Measurements from ENCODE around the gene SYTL2. TPM values are rescaled to one million over a fixed set of nuclear protein-coding genes. Genes with fewer than 3 reads are reported as not detected.

Gene SYTL2
- total RNA-seq, 1 experiment from 2014 or later: 57.1 TPM

DNA sequence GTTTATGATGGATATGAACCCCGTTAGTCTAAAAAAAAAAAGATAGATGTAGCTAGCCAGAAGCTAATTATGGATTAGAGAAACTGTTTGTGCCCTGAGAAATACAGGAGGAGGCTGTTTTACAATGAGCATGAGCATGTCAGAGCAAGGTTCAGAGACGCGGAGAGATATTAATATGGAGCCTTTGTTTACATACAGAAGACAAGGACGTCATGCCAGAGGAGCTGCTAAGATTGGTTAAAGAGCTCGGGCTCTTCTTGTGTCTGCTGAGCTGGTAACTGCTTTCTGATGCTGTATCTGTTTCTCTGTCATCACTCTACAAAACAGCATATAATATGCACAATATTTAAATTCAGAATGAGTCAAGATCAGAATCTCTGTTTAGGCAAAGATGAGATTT is 100.0 kb downstream of the SYTL2 start:
- POLR2A ChIA-PET (ENCODE audit: unreplicated experiment): no interaction called here
- no peaks in the 10 kb centered on the region for H3K9me2 ChIP-seq (replicated peaks; ENCODE audit: low read length)
- H3K27ac ChIP-seq (ENCODE audit: low read length): no peak overlapping the region
- intact Hi-C loops (cut with micrococcal nuclease): no loop called here
- no peaks in the 10 kb centered on the region for H3K27me3 ChIP-seq (ENCODE audit: low read length)
- TF ChIP-seq, protein P1, sequence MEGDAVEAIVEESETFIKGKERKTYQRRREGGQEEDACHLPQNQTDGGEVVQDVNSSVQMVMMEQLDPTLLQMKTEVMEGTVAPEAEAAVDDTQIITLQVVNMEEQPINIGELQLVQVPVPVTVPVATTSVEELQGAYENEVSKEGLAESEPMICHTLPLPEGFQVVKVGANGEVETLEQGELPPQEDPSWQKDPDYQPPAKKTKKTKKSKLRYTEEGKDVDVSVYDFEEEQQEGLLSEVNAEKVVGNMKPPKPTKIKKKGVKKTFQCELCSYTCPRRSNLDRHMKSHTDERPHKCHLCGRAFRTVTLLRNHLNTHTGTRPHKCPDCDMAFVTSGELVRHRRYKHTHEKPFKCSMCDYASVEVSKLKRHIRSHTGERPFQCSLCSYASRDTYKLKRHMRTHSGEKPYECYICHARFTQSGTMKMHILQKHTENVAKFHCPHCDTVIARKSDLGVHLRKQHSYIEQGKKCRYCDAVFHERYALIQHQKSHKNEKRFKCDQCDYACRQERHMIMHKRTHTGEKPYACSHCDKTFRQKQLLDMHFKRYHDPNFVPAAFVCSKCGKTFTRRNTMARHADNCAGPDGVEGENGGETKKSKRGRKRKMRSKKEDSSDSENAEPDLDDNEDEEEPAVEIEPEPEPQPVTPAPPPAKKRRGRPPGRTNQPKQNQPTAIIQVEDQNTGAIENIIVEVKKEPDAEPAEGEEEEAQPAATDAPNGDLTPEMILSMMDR (conservative IDR thresholded peaks at IDR 0.05; ENCODE audit: low read depth, low read length): no peak
- TF ChIP-seq EZH2phosphoT487 (IDR thresholded peaks at IDR 0.05; ENCODE audit: borderline replicate concordance, low read length) (no peak), EZH2 (IDR thresholded peaks at IDR 0.05; ENCODE audit: low read length, unreplicated experiment) (no peak)
- 0 out of 2 replicates have a peak, but pooled peaks cover 5% of the 10 kb centered on the region for H3K36me3 ChIP-seq (ENCODE audit: low read depth, low read length)
- DNase-seq (no peak), ATAC-seq (no peak)
- no TSS peak for BruUV-seq (replicated peaks)
- H4K20me1 ChIP-seq (ENCODE audit: low read length): no peaks in the 10 kb centered on the region
- CTCF ChIA-PET: no interaction called here
- H3K4me2 ChIP-seq (ENCODE audit: low read length): no peak overlapping the region
- no peaks in the 10 kb centered on the region for H3K4me1 ChIP-seq (ENCODE audit: insufficient read depth, low read length)
- H3K4me3 ChIP-seq (ENCODE audit: low read length): no peak overlapping the region
- no peak overlapping the region for H3K9ac ChIP-seq (ENCODE audit: low read length)
- no peak overlapping the region for H2AFZ ChIP-seq (ENCODE audit: low read length)
- no peaks in the 10 kb centered on the region for H3F3A ChIP-seq (ENCODE audit: low read length, unreplicated experiment)
- no peaks in the 10 kb centered on the region for H3K9me3 ChIP-seq (ENCODE audit: low read length)
- H3K79me2 ChIP-seq (ENCODE audit: low read length): no peaks in the 10 kb centered on the region

GRCh38 chr11:85709941-85710702 is 100.8 kb downstream of the SYTL2 start:
- Histone ChIP-seq H3K79me2 (ENCODE audit: low read length) (no peaks in the 10 kb centered on the region), H2AFZ (ENCODE audit: low read length) (no peak overlapping the region), H3K27me3 (ENCODE audit: low read length) (no peaks in the 10 kb centered on the region), H3K9me2 (replicated peaks; ENCODE audit: low read length) (no peaks in the 10 kb centered on the region), H3K4me2 (ENCODE audit: low read length) (no peak overlapping the region), H3K9me3 (ENCODE audit: low read length) (no peaks in the 10 kb centered on the region), H3K4me1 (ENCODE audit: insufficient read depth, low read length) (no peaks in the 10 kb centered on the region; the same call in 1 of the 2 replicates), H3K4me3 (ENCODE audit: low read length) (no peak overlapping the region), H3K27ac (ENCODE audit: low read length) (no peak overlapping the region), H3F3A (ENCODE audit: low read length, unreplicated experiment) (no peaks in the 10 kb centered on the region), H4K20me1 (ENCODE audit: low read length) (no peaks in the 10 kb centered on the region), H3K36me3 (ENCODE audit: low read depth, low read length) (0 out of 2 replicates have a peak, but pooled peaks cover 5% of the 10 kb centered on the region), H3K9ac (ENCODE audit: low read length) (no peak overlapping the region)
- ChIA-PET CTCF (no interaction called here), POLR2A (ENCODE audit: unreplicated experiment) (no interaction called here)
- TF ChIP-seq EZH2phosphoT487 (IDR thresholded peaks at IDR 0.05; ENCODE audit: borderline replicate concordance, low read length) (no peak), EZH2 (IDR thresholded peaks at IDR 0.05; ENCODE audit: low read length, unreplicated experiment) (no peak)
- TF ChIP-seq, protein P1 (conservative IDR thresholded peaks at IDR 0.05; ENCODE audit: low read depth, low read length): no peak
- intact Hi-C loops (cut with micrococcal nuclease): no loop called here
- DNase-seq: no peak
- ATAC-seq: no peak
- BruUV-seq (replicated peaks): no TSS peak

DNA sequence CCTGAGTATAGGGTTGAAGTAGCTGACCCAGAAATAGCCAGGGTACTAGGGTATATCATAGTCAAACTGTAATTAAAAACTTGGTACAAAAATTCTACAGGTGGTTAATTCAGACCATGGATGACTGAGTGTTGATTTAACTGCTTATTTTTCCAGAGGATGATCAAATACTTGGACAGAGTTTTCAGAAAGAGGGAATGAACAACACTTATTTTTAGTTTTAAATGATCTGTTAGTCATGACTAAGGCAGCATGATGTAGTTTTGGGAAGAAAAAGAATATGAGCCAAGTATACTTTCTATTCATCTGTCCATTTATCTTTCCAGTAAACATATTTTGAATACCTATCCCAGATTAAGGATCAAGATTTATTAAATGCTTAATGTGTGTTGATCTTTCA is 105.1 kb downstream of the SYTL2 start:
- Histone ChIP-seq H3K36me3 (ENCODE audit: low read depth, low read length) (peaks cover 4% of the 10 kb centered on the region), H3K4me1 (ENCODE audit: insufficient read depth, low read length) (no peaks in the 10 kb centered on the region; the same call in 1 of the 2 replicates), H3K9ac (ENCODE audit: low read length) (no peak overlapping the region), H3K27ac (ENCODE audit: low read length) (no peak overlapping the region), H2AFZ (ENCODE audit: low read length) (no peak overlapping the region), H3K4me2 (ENCODE audit: low read length) (no peak overlapping the region), H4K20me1 (ENCODE audit: low read length) (no peaks in the 10 kb centered on the region), H3K9me3 (ENCODE audit: low read length) (no peaks in the 10 kb centered on the region), H3K9me2 (replicated peaks; ENCODE audit: low read length) (no peaks in the 10 kb centered on the region), H3F3A (ENCODE audit: low read length, unreplicated experiment) (no peaks in the 10 kb centered on the region), H3K79me2 (ENCODE audit: low read length) (no peaks in the 10 kb centered on the region), H3K4me3 (ENCODE audit: low read length) (no peak overlapping the region), H3K27me3 (ENCODE audit: low read length) (no peaks in the 10 kb centered on the region)
- BruUV-seq (replicated peaks): no TSS peak
- DNase-seq (no peak), ATAC-seq (peak; percentile 38)
- no peak for TF ChIP-seq EZH2phosphoT487 (IDR thresholded peaks at IDR 0.05; ENCODE audit: borderline replicate concordance, low read length)
- TF ChIP-seq EZH2 (IDR thresholded peaks at IDR 0.05; ENCODE audit: low read length, unreplicated experiment): no peak
- TF ChIP-seq, protein P1 (conservative IDR thresholded peaks at IDR 0.05; ENCODE audit: low read depth, low read length): no peak
- CTCF ChIA-PET: no interaction called here
- POLR2A ChIA-PET (ENCODE audit: unreplicated experiment): no interaction called here
- intact Hi-C loops (cut with micrococcal nuclease): no loop called here

All from PC-3 (cell line).